T47D (cell line): ENCODE data around the gene LZTR1.
A peak's percentile ranks its signal among the peaks of the same experiment; 100 is the strongest.

Experiments used
- DNase-seq, 2 experiments: peaks; one replicate each; pipeline versions ENCODE4 v3.0.0 to v3.0.0-alpha.2; 2011 to 2012; ENCODE audit warnings: low read depth in 1 of 2, low spot score in 1 of 2
- JUND ChIP-seq: IDR thresholded peaks from 2 replicates; pipeline ENCODE4 v1.6.1; 2012; ENCODE audit warnings: low read depth
- in situ Hi-C: cut with HindIII; loops from 2 replicates; pipeline ENCODE4 v1.10.0; 2016; ENCODE audit warnings: low sequenced_read_pairs, low pct_unique_long_range_greater_than_20kb

Gene LZTR1

DNA sequence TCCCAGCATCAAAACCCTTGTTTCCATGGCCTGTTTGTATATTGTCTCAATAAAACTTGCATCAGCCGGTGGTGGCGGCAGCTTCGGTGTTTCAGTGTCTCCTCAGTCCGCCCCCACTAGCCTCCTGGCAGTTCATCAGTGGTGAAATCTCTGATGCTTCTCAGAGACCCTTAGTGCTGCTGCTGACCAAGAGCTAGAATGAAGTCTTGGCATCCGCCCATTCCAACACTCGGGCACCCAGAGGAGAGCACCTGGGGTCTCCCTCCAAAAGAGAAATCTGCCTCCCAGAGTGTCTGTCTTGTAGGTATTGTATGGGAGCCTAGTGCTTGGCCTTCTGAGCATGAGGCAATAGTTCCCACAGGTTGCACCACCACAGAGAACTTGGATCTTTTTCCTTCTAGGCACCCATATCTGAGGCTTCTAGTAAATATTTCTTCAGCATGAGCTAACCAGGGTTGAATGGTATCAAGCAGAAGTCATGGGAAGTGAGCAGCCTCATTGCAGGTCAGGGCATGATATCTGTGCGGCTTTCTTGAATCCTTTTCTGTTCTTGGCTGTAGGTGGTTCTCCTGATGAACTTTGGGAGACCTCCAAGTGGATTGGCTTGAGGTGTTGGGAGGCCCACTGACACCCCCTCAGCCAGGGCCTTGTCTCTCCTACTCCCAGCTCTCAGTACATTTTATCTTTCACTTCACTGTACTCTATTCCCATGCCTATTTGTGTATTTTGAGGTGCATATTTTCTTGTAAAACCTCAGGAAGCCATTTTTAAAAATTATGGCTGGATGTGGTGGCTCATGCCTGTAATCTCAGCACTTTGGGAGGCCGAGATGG lies 28.2 kb upstream of the LZTR1 start:
- DNase-seq = no peak
- in situ Hi-C loops = no loop called here
- no peak for TF ChIP-seq JUND

DNA sequence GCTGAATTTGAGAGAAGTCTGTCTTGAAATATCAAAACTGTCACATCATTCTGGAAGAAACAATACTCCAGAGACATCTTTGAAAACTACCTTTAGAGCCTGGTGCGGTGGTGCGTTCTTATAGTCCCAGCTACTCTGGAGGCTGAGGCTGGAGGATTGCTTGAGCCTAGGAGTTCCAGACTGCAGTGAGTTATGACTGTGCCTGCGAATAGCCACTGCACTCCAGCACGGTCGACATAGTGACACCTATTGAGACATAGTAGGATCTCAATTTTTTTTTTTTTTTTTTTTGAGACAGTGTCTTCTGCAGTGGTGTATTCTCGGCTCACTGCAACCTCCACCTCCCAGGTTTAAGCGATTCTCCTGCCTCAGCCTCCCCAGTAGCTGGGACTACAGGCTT lies 26.5 kb upstream of the LZTR1 start:
- no peak for DNase-seq
- in situ Hi-C loops = no loop called here
- TF ChIP-seq JUND = no peak

DNA sequence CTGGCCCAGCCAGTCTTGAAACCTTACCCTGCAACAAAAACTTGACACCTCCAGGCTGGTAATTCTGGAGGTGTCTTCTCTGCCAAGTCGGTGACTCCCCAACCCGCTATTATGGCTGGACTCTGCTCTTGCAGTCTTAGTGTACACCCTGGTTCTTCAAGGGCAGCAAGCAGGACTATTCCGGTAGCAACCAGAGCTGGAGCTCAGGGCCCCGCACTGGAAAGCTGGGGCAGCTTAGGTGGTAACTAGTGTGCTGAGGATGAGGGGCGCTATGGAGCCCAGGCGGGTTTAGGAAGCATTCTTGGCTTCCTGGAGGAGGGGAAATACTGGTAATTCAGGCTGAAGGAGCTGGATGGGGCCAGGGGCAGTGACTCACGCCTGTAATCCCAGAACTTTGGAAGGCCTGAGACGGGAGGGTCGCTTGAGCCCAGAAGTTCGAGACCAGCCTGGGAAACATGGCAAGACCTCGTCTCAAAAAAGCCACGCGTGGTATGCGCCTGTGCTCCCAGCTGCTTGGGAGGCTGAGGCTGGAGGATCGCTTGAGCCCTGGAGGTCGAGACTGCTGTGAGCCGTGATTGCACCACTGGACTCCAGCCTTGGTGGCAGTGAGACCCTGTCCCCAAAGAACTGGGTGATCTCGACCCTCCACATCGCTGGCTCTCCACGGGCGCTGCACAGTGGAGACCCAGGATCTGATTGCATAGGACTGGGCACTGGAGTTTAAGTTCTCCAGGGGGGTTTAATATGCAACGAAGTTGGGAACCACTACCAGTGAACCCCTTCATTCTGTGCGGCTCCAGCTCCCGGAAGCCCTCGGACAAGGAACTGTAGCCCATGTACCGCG lies 25.6 kb upstream of the LZTR1 start:
- DNase-seq = peak in 1 of 2 experiments; percentile 91
- in situ Hi-C loops = no loop called here
- 0 out of 2 replicates have a peak, but pooled peaks have one; percentile 2 for TF ChIP-seq JUND

DNA sequence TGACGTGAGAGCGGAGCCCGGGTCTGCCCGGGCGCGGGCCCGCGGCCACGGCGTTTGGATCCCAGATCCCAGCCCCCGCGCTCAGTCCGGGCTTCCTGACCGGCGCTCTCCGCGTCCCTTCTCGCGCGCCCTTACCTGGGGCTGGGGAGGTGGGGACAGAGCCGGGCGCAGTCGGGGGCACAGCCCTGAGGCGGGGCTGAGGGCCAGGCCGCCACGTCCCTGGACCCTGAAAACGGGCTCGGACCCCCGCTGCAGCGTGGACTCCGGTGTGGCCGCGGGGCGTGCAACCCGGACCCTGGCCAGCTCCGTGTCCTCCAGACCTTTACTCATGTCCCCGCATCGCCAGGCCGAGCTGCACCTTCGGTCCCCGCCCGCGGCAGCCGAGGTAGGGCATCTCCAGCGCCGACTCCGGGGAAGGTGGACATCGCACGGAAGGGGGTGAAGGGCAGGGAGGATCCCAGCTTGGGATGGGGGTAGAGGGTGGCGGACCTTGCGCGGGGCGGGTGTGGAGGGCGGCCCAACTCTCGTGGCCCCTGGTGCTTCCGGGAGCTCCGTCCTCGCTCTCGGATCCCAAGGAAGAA lies 24.9 kb upstream of the LZTR1 start:
- in situ Hi-C loops = no loop called here
- no peak for DNase-seq
- TF ChIP-seq JUND = no peak

DNA sequence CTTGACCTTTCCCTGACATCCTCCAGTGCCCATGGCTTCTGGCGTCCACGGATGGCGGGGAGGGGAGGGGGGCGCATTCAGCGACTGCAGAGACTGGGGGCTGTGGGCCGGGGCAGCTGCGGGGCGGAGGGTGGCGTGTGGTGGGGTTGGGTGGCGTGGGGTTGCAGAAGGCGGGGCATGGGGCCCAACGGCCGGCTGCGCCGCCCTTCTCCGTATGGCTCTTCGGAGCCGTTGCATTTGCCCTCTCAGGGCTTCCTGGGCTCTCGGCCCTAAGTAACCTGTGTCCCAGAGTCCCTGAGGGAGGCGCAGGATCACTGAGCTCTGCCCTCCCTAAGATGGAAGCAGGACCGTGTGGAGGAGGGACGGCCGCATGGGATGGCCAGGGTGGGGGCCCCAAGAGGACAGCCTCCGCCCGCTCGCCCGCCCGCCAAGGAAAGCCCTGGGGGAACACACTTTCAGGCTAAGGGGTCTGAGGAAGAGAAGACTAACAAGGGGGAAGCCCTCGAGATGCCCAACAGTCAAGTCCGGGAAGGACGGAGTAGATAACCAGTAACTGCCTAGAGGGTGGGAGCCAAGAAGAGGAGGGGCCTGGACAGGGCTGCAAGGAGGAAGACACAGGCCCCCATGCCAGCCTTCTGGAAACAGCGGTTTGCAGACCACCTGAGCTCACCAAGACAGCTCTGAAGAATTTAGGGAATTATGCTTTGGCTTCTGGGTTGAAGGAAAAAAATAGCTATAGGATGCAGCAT lies 24.2 kb upstream of the LZTR1 start:
- in situ Hi-C loops = no loop called here
- no peak for TF ChIP-seq JUND
- DNase-seq = peak; percentile 64 to 77

DNA sequence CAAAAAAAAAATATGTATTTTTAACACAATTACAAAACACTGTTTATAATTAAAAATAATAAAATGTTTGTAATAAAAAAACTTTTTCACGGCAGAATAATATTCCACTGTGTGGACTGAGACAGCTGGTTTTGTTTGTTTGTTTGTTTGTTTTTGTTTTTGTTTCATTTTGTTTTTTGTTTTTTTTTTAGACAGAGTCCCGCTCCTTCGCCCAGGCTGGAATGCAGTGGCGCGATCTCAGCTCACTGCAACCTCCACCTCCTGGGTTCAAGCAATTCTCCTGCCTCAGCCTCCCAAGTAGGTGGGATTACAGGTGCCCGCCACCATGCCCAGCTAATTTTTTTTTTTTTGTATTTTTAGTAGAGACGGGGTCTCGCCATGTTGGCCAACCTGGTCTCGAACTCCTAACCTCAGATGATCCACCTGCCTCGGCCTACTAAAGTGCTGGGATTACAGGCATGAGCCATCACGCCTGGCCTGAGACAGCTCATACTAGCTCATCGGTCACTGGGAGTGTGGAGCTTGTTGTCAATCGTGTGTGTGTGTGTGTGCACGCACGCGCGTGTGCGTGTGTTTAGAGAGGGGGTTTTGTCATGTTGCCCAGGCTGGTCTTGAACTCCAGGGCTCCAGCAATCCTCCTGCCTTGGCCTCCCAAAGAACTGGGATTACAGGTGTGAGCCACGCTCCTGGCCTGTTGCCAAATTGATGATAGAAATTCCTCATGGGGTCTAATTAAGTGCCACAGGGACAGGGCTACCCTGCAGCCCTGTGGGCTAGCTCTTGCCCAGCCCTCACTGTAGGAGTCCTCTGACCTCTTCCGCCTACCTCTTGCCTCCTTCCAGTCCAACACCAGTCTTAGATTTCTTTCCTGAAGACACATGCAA lies 22.3 kb upstream of the LZTR1 start:
- in situ Hi-C loops = no loop called here
- DNase-seq = no peak
- TF ChIP-seq JUND = no peak

DNA sequence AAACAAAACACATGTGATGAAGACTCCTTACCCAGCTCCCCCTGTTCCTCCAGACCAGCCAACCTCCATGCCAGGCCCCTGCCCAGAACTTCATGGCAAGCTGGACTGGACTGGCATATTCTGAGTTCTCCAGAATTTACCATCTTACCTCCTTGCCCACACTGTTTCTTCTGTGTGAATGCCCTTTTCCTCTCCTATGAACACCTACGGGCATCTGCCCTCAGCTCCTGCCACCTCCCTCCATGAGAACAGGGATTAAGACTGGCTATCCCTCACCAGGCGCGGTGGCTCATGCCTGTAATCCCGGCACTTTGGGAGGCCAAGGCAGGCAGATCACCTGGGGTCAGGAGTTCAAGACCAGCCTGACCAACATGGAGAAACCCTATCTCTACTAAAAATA lies 21.5 kb upstream of the LZTR1 start:
- TF ChIP-seq JUND = no peak
- in situ Hi-C loops = no loop called here

DNA sequence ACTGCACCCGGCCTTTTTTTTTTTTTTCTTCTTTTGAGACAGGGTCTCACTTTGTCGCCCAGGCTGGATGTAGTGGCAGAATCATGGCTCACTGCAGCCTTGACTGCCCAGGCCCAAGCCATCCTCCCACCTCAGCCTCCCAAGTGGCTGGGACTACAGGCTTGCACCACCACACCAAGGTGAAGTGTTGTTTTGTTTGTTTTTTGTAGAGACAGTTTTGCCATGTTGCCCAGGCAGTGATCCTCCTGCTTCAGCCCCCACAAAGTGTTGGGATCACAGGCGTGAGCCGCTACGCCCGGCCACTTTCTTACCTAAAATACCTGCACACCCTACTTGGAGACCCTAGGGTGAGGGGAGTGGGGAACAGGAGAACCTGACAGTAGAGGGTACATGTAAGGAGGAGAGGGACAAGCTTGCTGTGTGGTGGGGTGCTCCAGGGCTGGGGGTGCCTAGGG lies 19.6 kb upstream of the LZTR1 start:
- DNase-seq = no peak
- in situ Hi-C loops = no loop called here
- TF ChIP-seq JUND = no peak

More for the DNA sequence above, 21.5 kb upstream of the LZTR1 start:
- DNase-seq = no peak

DNA sequence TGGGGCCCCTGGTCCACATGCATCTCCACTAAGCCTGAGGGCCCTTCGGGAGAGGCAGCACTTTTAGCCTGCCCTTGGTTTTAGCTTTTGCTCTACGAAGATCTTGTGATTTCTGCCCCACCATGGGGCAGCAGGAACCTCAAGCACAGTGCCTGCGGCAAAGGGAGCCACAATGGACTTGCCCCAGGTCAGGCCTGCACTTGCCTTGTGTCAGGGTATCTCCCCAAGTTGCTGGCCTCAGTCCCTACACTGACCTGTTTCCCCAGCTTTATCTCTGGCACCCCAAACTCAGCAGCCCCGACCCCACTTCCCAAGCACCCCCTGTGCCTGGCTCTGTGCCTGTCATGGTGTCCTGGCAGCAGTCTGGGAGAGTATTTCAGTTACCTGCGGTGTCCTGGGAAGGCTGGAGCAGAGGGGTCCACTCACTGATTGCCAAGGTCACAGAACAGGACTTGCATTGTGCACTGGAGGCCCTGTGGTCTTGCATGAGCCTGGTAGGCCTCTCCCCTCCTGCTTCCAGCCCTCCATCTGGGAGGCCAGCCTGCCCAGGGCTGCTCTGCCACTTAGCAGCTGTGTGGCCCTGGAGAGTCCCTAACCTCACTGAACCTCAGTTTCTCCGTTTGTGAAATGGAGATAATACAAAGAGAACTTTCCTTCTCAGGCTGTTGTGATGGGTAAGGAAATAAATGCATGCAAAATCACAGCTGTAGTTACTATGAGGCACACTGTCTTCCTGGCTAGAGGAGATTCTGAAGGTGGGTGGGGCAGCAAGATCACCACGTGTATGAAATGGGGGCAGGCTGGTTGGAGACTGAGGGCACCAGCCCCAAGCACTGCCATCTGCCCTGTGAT lies 18.7 kb upstream of the LZTR1 start:
- no peak for DNase-seq
- in situ Hi-C loops = no loop called here
- no peak for TF ChIP-seq JUND

DNA sequence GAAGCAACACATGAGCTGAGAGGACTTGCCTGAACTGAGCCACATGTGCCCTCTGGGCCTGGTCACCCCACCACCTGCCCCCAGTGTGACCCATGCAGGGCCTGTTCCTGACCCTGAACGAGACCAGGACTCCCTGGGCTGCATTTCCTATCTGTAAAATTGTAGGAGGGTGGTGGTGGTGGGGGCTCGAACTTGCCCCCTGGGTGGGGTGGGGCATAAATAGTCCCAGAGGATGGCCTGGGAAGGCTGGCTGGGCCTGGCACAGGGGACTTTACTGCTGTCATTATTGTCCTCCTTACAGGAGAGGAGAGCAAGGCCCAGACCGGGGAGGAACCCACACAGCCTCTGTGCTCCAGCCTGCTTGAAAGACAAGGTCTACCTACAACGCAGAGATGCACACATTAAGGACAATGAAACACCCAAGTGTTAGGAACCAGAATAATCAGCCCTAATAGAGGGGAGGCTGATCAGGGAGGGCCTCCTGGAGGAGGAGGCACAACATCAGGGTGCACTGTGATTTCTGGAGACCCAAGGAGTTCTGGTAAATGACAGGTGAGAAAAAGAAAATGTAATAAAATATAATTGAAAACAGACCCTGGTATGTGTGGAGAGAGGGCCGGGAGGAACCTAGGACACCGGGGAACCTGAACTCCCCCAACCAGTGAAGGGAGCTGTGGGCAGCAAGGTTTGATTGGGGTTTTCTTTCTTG lies 17.9 kb upstream of the LZTR1 start:
- no peak for TF ChIP-seq JUND
- in situ Hi-C loops = no loop called here

More for the DNA sequence above, 17.9 kb upstream of the LZTR1 start:
- no peak for DNase-seq
